BLaER1 (cell line): ENCODE measurements around the gene SCGB3A2.

Source experiments
- H3K27ac ChIP-seq: shearing (Covaris generic); formaldehyde crosslinking; 2 replicates; pipeline ENCODE4 v1.8.1; 2022
- H3K27me3 ChIP-seq: shearing (Covaris generic); formaldehyde crosslinking; 2 replicates; pipeline ENCODE4 v1.8.1; 2022
- H3K36me3 ChIP-seq: shearing (Covaris generic); formaldehyde crosslinking; 2 replicates; pipeline ENCODE4 v1.8.1; 2022
- H3K4me1 ChIP-seq: shearing (Covaris generic); formaldehyde crosslinking; 2 replicates; pipeline ENCODE4 v1.8.1; 2022
- H3K4me2 ChIP-seq: shearing (Covaris generic); formaldehyde crosslinking; 2 replicates; pipeline ENCODE4 v1.8.1; 2022
- H3K4me3 ChIP-seq: shearing (Covaris generic); formaldehyde crosslinking; 2 replicates; pipeline ENCODE4 v1.8.1; 2022
- H3K9ac ChIP-seq: shearing (Covaris generic); formaldehyde crosslinking; 2 replicates; pipeline ENCODE4 v1.8.1; 2022
- H3K9me3 ChIP-seq: shearing (Covaris generic); formaldehyde crosslinking; 2 replicates; pipeline ENCODE4 v1.8.1; 2022
- H4K20me1 ChIP-seq: shearing (Covaris generic); formaldehyde crosslinking; 2 replicates; pipeline ENCODE4 v1.8.1; 2022
- Cebpa-rat ChIP-seq: shearing (Covaris generic); IDR thresholded peaks from 2 replicates; pipeline ENCODE4 v1.8.1; 2022

The SCGB3A2 gene

DNA sequence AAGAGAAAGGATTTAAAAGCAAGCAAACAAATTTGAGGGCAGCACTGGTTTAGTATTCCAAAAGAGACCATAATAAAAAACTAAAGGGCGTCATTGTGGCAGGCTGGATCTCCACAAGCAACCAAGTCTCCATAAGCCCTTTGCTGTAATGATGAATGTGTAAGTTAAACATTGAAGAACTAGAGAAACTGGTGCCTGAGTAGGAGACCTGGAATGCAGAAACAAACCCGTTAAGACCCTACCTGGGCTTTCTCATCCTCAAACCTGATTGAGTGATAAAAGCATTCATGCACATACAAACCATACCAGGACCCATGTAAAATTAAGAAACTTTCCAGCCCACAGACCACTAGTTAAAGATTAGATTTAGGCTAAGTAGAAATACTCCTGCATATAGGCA is 1.9 kb upstream of the SCGB3A2 start:
- H3K9me3 ChIP-seq = no peaks in the 10 kb centered on the region
- no peaks in the 10 kb centered on the region for H3K27me3 ChIP-seq
- no peaks in the 10 kb centered on the region for H3K36me3 ChIP-seq
- no peak overlapping the region for H3K27ac ChIP-seq
- no peak overlapping the region for H3K4me3 ChIP-seq
- TF ChIP-seq Cebpa-rat = no peak
- H3K9ac ChIP-seq = no peak overlapping the region
- no peak overlapping the region for H3K4me2 ChIP-seq
- H4K20me1 ChIP-seq = no peaks in the 10 kb centered on the region
- H3K4me1 ChIP-seq = no peaks in the 10 kb centered on the region

DNA sequence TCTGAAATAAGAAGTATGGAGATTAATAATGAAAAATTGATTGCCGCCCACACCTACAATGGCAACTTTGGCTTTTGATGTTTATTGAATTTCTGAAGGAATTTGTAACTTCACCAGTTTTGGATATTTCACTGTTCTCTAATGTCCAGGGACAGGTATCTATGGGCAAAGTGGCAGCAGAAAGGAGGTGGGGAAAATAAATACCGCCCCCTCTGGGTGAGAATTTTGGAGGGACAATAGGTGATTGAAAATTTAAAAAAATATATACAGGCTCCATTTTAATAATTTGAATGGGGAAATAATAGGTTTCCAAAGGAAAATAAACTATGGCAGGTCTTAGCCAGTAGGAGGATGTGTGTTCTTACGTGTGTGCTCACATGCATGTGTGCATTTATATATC is 1.3 kb downstream of the SCGB3A2 start:
- Histone ChIP-seq H3K4me2 (no peak overlapping the region), H3K9me3 (no peaks in the 10 kb centered on the region), H3K9ac (no peak overlapping the region), H3K4me1 (no peaks in the 10 kb centered on the region), H3K36me3 (no peaks in the 10 kb centered on the region), H3K27me3 (no peaks in the 10 kb centered on the region), H4K20me1 (no peaks in the 10 kb centered on the region), H3K27ac (no peak overlapping the region), H3K4me3 (no peak overlapping the region)
- TF ChIP-seq Cebpa-rat = no peak

DNA sequence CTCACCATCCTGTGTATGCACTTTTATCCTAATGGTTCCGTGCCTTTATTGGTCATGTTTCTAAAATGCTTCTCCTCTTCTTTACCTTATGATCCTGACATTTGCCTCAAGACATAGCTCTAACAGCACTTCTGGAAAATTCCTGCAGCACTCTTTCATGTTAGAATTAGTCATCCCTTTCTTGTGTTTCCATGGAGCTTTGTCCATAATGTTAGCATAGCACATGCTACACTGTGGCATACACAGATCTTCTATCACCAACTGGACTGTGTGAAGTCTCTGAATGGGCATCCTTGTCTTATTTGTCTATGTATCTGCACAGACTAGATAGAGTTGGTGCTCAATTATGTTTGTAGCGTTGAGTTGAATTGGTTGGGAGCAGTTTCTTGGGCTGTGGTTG is 2.0 kb downstream of the SCGB3A2 start:
- Histone ChIP-seq H3K27me3 (no peaks in the 10 kb centered on the region), H3K4me2 (no peak overlapping the region), H3K4me1 (no peaks in the 10 kb centered on the region), H3K36me3 (no peaks in the 10 kb centered on the region), H3K27ac (no peak overlapping the region), H3K9me3 (no peaks in the 10 kb centered on the region), H4K20me1 (no peaks in the 10 kb centered on the region), H3K4me3 (no peak overlapping the region), H3K9ac (no peak overlapping the region)
- no peak for TF ChIP-seq Cebpa-rat

DNA sequence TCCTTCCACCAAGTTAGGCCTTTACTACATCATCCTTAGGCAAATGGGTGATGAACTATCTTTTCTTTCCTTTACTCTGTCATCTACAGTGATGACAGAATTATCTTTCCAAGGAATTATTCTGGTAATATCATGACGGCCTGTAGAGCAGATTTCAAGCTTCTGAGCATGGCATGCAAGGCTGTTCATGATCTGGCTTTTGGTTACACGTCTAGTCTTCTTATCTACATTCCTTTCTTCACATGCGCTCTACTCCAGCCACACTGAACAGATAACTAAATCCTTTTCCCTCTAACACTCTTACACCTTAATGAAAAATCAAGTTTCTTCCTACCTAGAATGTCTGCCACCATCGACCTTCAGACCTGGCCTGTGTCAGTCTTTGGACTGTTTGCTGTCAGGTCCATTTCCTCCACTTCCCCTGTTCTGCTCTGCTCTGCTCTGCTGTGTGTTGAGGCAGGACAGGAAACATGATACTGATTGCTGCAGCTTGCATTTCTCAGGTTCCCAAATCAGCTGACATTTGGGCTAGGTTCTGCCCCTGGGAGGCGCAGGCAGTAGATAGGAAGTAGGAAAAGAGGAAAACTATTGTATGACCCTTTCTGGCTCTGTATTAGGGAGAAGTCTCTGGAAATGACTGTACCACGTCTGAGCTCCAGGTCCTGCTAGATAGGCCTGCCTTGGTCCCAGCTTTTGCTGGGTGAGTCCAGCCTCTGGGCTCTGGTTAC is 4.2 kb downstream of the SCGB3A2 start:
- no peak overlapping the region for H3K27ac ChIP-seq

DNA sequence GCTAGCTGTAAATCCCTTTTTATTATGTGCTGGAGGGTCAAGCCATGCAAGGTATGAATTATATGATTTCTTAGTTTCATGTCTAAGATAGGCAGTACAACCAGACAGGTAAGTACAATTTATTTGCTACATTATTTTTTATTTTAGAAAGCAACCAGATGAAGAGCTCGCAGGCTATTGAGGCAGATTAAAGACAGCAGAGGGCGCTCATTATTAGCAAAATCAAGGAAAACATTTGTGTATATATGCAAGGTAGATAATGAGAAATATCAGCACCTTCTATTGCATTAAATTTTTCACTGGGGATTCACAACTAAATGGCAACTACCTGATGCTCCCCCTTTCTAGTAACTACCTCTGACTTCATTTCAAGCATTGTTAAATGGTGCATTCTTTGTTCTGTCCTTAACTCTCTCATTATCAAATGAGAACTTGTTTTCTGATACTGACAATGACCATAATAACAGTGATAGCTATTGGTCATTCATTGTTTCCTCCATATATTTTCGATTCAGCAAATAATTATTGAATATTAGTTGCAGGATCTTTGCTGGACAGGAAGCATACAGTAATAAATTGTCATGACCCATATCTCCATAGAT is 8.6 kb downstream of the SCGB3A2 start:
- Histone ChIP-seq H3K4me3 (no peak overlapping the region), H3K9ac (no peak overlapping the region), H3K27ac (no peak overlapping the region), H4K20me1 (no peaks in the 10 kb centered on the region), H3K4me2 (no peak overlapping the region), H3K4me1 (no peaks in the 10 kb centered on the region), H3K9me3 (no peaks in the 10 kb centered on the region), H3K27me3 (no peaks in the 10 kb centered on the region), H3K36me3 (no peaks in the 10 kb centered on the region)
- no peak for TF ChIP-seq Cebpa-rat

More for the DNA sequence above, 4.2 kb downstream of the SCGB3A2 start:
- TF ChIP-seq Cebpa-rat = no peak
- Histone ChIP-seq H3K4me1 (no peaks in the 10 kb centered on the region), H3K4me2 (no peak overlapping the region), H3K27me3 (no peaks in the 10 kb centered on the region), H3K36me3 (no peaks in the 10 kb centered on the region), H3K9ac (no peak overlapping the region), H3K9me3 (no peaks in the 10 kb centered on the region), H4K20me1 (no peaks in the 10 kb centered on the region), H3K4me3 (no peak overlapping the region)

DNA sequence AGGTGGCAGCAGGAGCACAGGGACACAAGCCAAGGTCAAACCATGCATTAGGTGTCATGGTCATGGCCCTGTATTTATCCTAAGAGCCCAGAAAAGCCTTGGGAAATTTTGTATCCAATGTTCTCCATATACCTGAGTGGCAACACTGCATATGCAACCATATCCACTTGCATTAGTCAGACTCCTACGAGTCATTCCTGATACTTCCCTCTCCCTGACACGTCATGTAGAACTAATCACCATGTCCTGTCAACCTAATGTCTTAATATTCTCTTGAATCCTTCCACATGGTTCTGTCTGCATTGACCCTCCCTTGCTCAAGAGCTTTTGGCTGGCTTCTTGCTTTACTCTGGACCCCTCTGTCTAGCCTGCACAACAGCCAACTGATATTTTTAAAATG is 9.4 kb downstream of the SCGB3A2 start:
- Histone ChIP-seq H3K9ac (no peak overlapping the region), H3K36me3 (no peaks in the 10 kb centered on the region), H3K4me2 (no peak overlapping the region), H3K4me3 (no peak overlapping the region), H4K20me1 (no peaks in the 10 kb centered on the region), H3K27me3 (no peaks in the 10 kb centered on the region), H3K27ac (no peak overlapping the region), H3K9me3 (no peaks in the 10 kb centered on the region), H3K4me1 (no peaks in the 10 kb centered on the region)
- TF ChIP-seq Cebpa-rat = no peak

DNA sequence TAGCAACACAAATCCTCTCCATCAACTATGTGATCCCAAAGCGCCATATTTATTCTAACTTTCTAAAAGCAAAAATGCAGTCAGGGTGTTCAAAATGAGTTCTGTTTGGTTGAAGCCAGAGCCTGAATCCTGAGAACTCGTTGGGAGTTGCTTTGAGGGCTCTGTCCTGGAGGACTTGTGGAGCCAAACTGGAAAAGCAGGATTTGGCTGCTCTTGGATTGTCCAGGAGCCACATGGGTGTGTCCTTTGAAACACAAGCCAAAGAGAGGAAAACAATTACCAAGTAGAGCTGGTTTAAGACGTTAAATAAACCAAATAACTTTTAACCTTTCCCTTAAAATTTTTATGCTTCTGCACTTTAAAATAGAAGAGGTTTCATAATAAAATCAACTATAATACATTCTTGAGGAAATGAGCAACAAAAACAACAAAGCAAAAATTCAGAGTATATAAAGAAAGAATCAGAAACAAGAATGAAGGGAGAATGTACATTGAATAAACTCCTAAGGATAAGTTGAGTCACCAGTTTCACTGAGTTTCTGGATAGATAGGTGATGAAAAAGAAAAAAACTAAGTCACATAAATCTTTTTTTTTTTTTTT is 14.3 kb downstream of the SCGB3A2 start:
- H3K27ac ChIP-seq = no peak overlapping the region
- no peaks in the 10 kb centered on the region for H4K20me1 ChIP-seq
- H3K27me3 ChIP-seq = no peaks in the 10 kb centered on the region
- H3K4me3 ChIP-seq = no peak overlapping the region
- no peaks in the 10 kb centered on the region for H3K9me3 ChIP-seq
- no peak overlapping the region for H3K4me2 ChIP-seq
- no peaks in the 10 kb centered on the region for H3K4me1 ChIP-seq
- H3K36me3 ChIP-seq = no peaks in the 10 kb centered on the region
- no peak overlapping the region for H3K9ac ChIP-seq
- no peak for TF ChIP-seq Cebpa-rat

DNA sequence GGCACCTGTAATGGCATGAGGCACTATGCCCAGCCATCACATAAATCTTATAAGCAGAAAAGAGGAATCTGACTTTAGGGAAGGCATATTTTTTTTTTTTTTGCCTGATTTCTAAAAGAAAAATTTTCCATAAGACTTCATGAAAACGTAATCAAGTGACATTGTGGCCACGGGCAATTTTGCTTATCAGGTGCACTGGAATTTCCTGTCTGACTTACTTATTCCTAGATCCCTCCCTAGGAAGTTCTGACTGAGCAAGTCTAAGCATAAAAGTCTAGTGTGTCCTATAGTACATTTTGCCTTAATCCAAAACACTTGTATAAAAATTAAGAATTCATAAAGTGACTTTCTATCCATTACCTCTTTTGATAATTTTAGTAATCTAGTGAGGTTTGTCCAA is 15.3 kb downstream of the SCGB3A2 start:
- Histone ChIP-seq H3K4me2 (no peak overlapping the region), H3K9ac (no peak overlapping the region), H3K36me3 (no peaks in the 10 kb centered on the region), H3K27me3 (no peaks in the 10 kb centered on the region), H3K4me1 (no peaks in the 10 kb centered on the region), H4K20me1 (no peaks in the 10 kb centered on the region), H3K9me3 (no peaks in the 10 kb centered on the region), H3K27ac (no peak overlapping the region), H3K4me3 (no peak overlapping the region)
- TF ChIP-seq Cebpa-rat = no peak

DNA sequence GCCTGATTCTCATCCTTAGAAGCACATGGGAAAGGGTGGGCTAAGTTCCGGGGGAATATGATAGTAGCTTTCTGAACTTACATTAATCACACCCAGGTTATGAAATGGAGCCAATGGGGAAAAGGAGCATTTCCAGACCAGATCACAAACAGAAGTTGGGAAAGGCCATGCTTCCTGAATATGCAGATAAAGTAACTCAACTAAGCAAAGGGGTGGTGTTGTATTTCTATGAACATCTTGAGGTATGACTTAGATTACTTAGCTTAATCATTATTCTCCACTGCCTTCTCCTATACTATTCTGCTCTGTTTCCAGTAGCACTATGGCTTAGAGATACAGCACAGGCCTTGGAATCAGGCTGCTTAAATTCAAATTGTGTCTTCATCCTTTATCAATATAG is 17.4 kb downstream of the SCGB3A2 start:
- no peak overlapping the region for H3K4me2 ChIP-seq
- H3K4me1 ChIP-seq = no peaks in the 10 kb centered on the region
- no peaks in the 10 kb centered on the region for H4K20me1 ChIP-seq
- H3K27ac ChIP-seq = no peak overlapping the region
- H3K36me3 ChIP-seq = no peaks in the 10 kb centered on the region
- H3K27me3 ChIP-seq = no peaks in the 10 kb centered on the region
- TF ChIP-seq Cebpa-rat = no peak
- H3K9me3 ChIP-seq = no peaks in the 10 kb centered on the region
- no peak overlapping the region for H3K9ac ChIP-seq
- H3K4me3 ChIP-seq = no peak overlapping the region

DNA sequence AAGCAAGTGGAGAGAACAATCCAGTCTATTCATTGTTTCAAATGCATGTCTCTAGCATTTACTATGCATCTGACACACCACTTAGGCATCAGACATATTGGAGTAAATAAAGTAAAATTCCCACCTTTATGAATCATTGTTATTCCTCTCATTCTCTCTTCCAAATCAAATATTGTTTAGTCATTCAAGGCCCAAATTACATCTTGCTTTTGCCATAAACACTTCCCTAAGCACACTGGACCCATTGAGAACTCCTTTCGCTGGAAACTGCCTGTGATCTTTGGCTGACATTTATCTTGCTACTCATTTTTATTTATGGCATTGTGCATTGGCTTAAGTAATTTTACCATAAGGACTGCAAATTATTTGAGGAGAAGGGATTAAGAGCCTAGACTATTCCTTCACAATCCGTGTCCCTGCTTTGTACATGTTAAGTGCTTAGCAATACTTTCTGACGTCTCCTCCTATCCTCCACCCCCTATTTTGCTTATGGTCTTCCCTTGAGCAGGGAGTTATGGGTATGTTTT is 20.4 kb downstream of the SCGB3A2 start:
- H4K20me1 ChIP-seq = no peaks in the 10 kb centered on the region
- H3K36me3 ChIP-seq = no peaks in the 10 kb centered on the region
- H3K9me3 ChIP-seq = no peaks in the 10 kb centered on the region
- H3K4me3 ChIP-seq = no peak overlapping the region
- H3K4me2 ChIP-seq = no peak overlapping the region
- H3K9ac ChIP-seq = no peak overlapping the region
- no peak overlapping the region for H3K27ac ChIP-seq
- TF ChIP-seq Cebpa-rat = no peak
- no peaks in the 10 kb centered on the region for H3K27me3 ChIP-seq
- no peaks in the 10 kb centered on the region for H3K4me1 ChIP-seq
